ENCODE data around the gene ARL4C. TPM values are rescaled to one million over a fixed set of nuclear protein-coding genes. Genes with fewer than 3 reads are reported as not detected.

The ARL4C gene
- total RNA-seq (1 to 10 TPM; 2.3 to 5.8 (median 4.4) TPM), polyA plus RNA-seq (1.2 TPM)
- long read RNA-seq, donor 1, full-length matches to known transcripts = 33 of 33 reads
- long read RNA-seq, donor 1, partial matches to known transcripts = 0 of 33 reads
- long read RNA-seq, donor 1, other reads (novel, unspliced or antisense) = 0 of 33 reads
- long read RNA-seq, donor 2, full-length matches to known transcripts = 7 of 7 reads
- long read RNA-seq, donor 2, partial matches to known transcripts = 0 of 7 reads
- long read RNA-seq, donor 2, other reads (novel, unspliced or antisense) = 0 of 7 reads
- long read RNA-seq, donor 3, full-length matches to known transcripts = 2 of 2 reads
- long read RNA-seq, donor 3, partial matches to known transcripts = 0 of 2 reads
- long read RNA-seq, donor 3, other reads (novel, unspliced or antisense) = 0 of 2 reads
- long read RNA-seq, donor 4, full-length matches to known transcripts = 10 of 10 reads
- long read RNA-seq, donor 4, partial matches to known transcripts = 0 of 10 reads
- long read RNA-seq, donor 4, other reads (novel, unspliced or antisense) = 0 of 10 reads

- Histone ChIP-seq H3K9me3 (ENCODE audit: control insufficient read depth, low read length) (no peaks in the 10 kb centered on the region), H3K27ac (ENCODE audit: low read length) (peak within 1 kb of the TSS; percentile 49), H3K4me3 (ENCODE audit: low read length) (peak within 1 kb of the TSS; percentile 61), H3K27me3 (ENCODE audit: control insufficient read depth, insufficient read depth) (no peaks in the 10 kb centered on the region), H3K4me1 (ENCODE audit: control insufficient read depth, insufficient read depth, low read length) (peaks cover 6% of the 10 kb centered on the region)
- intact Hi-C loops (cut with DNase I) = loop anchor here (5.0 to 10.0 kb wide), 2 partner anchors 210 to 212 kb away; no protein-coding TSS in a partner anchor
- ATAC-seq = peak; percentile 77 to 89
- peak; percentile 72 to 85 (median 82) for DNase-seq
- 2% methylated on average over 100 of the region's 100 CpGs for WGBS
These were observed at the start of gene ARL4C for GRCh38 chr2:234496835-234497593. ARL4C (minus strand) TSS chr2:234497081; CDS start chr2:234496586, 495 bp downstream.

- intact Hi-C loops (cut with DNase I) = loop anchor here (5.0 to 10.0 kb wide), 3 partner anchors 408 to 562 kb away; no protein-coding TSS in a partner anchor
- H3K27me3 ChIP-seq (ENCODE audit: control insufficient read depth, insufficient read depth) = no peaks in the 10 kb centered on the region
- H3K4me1 ChIP-seq (ENCODE audit: control insufficient read depth, insufficient read depth, low read length) = no peaks in the 10 kb centered on the region
- WGBS = 17% methylated on average over 24 of the region's 24 CpGs
- peak; percentile 47 to 79 (median 77) for DNase-seq
- H3K9me3 ChIP-seq (ENCODE audit: control insufficient read depth, low read length) = no peaks in the 10 kb centered on the region
- H3K4me3 ChIP-seq (ENCODE audit: low read length) = no peak overlapping the region
- peak; percentile 63 to 76 for ATAC-seq
- no peak overlapping the region for H3K27ac ChIP-seq (ENCODE audit: low read length)
These were observed 48.1 kb upstream of the ARL4C start for GRCh38 chr2:234544659-234545611.

GRCh38 chr2:234542742-234543141 lies 45.9 kb upstream of the ARL4C start:
- DNase-seq = no peak
- WGBS = 76% methylated on average over 11 of the region's 11 CpGs
- H3K27me3 ChIP-seq (ENCODE audit: control insufficient read depth, insufficient read depth) = no peaks in the 10 kb centered on the region
- no peak for ATAC-seq
- H3K4me1 ChIP-seq (ENCODE audit: control insufficient read depth, insufficient read depth, low read length) = no peaks in the 10 kb centered on the region
- H3K9me3 ChIP-seq (ENCODE audit: control insufficient read depth, low read length) = peaks cover 3% of the 10 kb centered on the region
- H3K4me3 ChIP-seq (ENCODE audit: low read length) = no peak overlapping the region
- intact Hi-C loops (cut with DNase I) = loop anchor here in 2 of 4 donors (5.0 to 10.0 kb wide), 2 partner anchors 405 to 408 kb away; no protein-coding TSS in a partner anchor
- H3K27ac ChIP-seq (ENCODE audit: low read length) = no peak overlapping the region

GRCh38 chr2:234537929-234538328 lies 41.0 kb upstream of the ARL4C start:
- Histone ChIP-seq H3K27ac (ENCODE audit: low read length) (no peak overlapping the region), H3K4me3 (ENCODE audit: low read length) (no peak overlapping the region), H3K9me3 (ENCODE audit: control insufficient read depth, low read length) (peaks cover 3% of the 10 kb centered on the region), H3K4me1 (ENCODE audit: control insufficient read depth, insufficient read depth, low read length) (no peaks in the 10 kb centered on the region), H3K27me3 (ENCODE audit: control insufficient read depth, insufficient read depth) (peaks cover 2% of the 10 kb centered on the region)
- 71% methylated on average over 4 of the region's 4 CpGs for WGBS
- intact Hi-C loops (cut with DNase I) = no loop called here
- ATAC-seq (no peak), DNase-seq (no peak)

GRCh38 chr2:234536178-234536965 lies 39.5 kb upstream of the ARL4C start:
- no peak overlapping the region for H3K4me3 ChIP-seq (ENCODE audit: low read length)
- DNase-seq (no peak), ATAC-seq (no peak)
- peaks cover 3% of the 10 kb centered on the region for H3K9me3 ChIP-seq (ENCODE audit: control insufficient read depth, low read length)
- 46% methylated on average over 13 of the region's 13 CpGs for WGBS
- intact Hi-C loops (cut with DNase I) = no loop called here
- no peaks in the 10 kb centered on the region for H3K4me1 ChIP-seq (ENCODE audit: control insufficient read depth, insufficient read depth, low read length)
- no peak overlapping the region for H3K27ac ChIP-seq (ENCODE audit: low read length)
- H3K27me3 ChIP-seq (ENCODE audit: control insufficient read depth, insufficient read depth) = peaks cover 2% of the 10 kb centered on the region

- no peak for ATAC-seq
- Histone ChIP-seq H3K9me3 (ENCODE audit: control insufficient read depth, low read length) (peaks cover 3% of the 10 kb centered on the region), H3K27me3 (ENCODE audit: control insufficient read depth, insufficient read depth) (peaks cover 2% of the 10 kb centered on the region), H3K4me1 (ENCODE audit: control insufficient read depth, insufficient read depth, low read length) (no peaks in the 10 kb centered on the region), H3K27ac (ENCODE audit: low read length) (no peak overlapping the region), H3K4me3 (ENCODE audit: low read length) (no peak overlapping the region)
- DNase-seq = no peak
- intact Hi-C loops (cut with DNase I) = no loop called here
- 59% methylated on average over 1 of the region's 1 CpG for WGBS
These were observed 38.6 kb upstream of the ARL4C start for GRCh38 chr2:234535464-234535863.

- DNase-seq (no peak), ATAC-seq (no peak)
- Histone ChIP-seq H3K27me3 (ENCODE audit: control insufficient read depth, insufficient read depth) (peaks cover 2% of the 10 kb centered on the region), H3K9me3 (ENCODE audit: control insufficient read depth, low read length) (peaks cover 3% of the 10 kb centered on the region), H3K4me3 (ENCODE audit: low read length) (no peak overlapping the region), H3K4me1 (ENCODE audit: control insufficient read depth, insufficient read depth, low read length) (no peaks in the 10 kb centered on the region), H3K27ac (ENCODE audit: low read length) (no peak overlapping the region)
- intact Hi-C loops (cut with DNase I) = no loop called here
- 82% methylated on average over 8 of the region's 8 CpGs for WGBS
These were observed 37.6 kb upstream of the ARL4C start for GRCh38 chr2:234534515-234534914.

GRCh38 chr2:234533626-234534025 lies 36.7 kb upstream of the ARL4C start:
- no peak overlapping the region for H3K27ac ChIP-seq (ENCODE audit: low read length)
- intact Hi-C loops (cut with DNase I) = no loop called here
- no peak overlapping the region for H3K4me3 ChIP-seq (ENCODE audit: low read length)
- H3K9me3 ChIP-seq (ENCODE audit: control insufficient read depth, low read length) = no peaks in the 10 kb centered on the region
- ATAC-seq = no peak
- H3K27me3 ChIP-seq (ENCODE audit: control insufficient read depth, insufficient read depth) = peaks cover 2% of the 10 kb centered on the region
- WGBS = 90% methylated on average over 9 of the region's 9 CpGs
- no peak for DNase-seq
- H3K4me1 ChIP-seq (ENCODE audit: control insufficient read depth, insufficient read depth, low read length) = no peaks in the 10 kb centered on the region

- no peak for ATAC-seq
- DNase-seq = no peak
- H3K27me3 ChIP-seq (ENCODE audit: control insufficient read depth, insufficient read depth) = no peaks in the 10 kb centered on the region
These were observed 31.7 kb upstream of the ARL4C start for GRCh38 chr2:234528410-234529148.

More at GRCh38 chr2:234528410-234529148, 31.7 kb upstream of the ARL4C start:
- Histone ChIP-seq H3K27ac (ENCODE audit: low read length) (no peak overlapping the region), H3K4me3 (ENCODE audit: low read length) (no peak overlapping the region), H3K9me3 (ENCODE audit: control insufficient read depth, low read length) (no peaks in the 10 kb centered on the region), H3K4me1 (ENCODE audit: control insufficient read depth, insufficient read depth, low read length) (no peaks in the 10 kb centered on the region)
- WGBS = 64% methylated on average over 8 of the region's 8 CpGs
- intact Hi-C loops (cut with DNase I) = no loop called here
